Erythroblast (primary cell): ENCODE measurements around the gene SNCB.

Experiments
- GATA1 ChIP-seq: IDR thresholded peaks from 2 replicates; pipeline ENCODE4 v1.6.1; 2011; ENCODE audit warnings: low read depth, mild to moderate bottlenecking, control low read depth, low read length, moderate library complexity
- POLR2A ChIP-seq: IDR thresholded peaks from 2 replicates; pipeline ENCODE4 v1.6.1; 2011; ENCODE audit warnings: mild to moderate bottlenecking, low read length

DNA sequence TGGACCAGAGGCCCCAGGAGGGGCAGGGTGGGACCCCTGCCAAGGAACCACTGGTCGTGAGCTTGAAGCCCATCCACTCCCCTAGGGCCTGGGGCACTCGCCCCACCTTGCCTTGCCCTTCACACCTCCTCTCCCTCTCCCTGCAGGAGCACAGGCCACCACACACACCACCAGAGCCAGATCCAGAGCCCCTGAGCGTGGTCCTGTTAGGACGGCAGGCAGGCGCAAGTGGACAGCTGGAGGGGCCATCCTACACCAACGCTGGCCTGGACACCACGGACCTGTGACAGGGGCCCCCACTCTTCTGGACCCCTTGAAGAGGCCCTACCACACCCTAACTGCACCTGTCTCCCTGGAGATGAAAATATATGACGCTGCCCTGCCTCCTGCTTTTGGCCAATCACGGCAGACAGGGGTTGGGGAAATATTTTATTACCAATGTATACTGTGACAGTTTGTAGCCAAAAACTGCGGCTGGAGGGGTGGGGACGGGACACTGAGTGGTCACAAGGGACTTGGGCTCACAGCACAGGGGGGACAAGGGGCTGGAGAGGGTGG is 34.9 kb downstream of the SNCB start:
- no peak for TF ChIP-seq POLR2A
- TF ChIP-seq GATA1, result no peak
